Mucosa of rectum (tissue), 2 donors: ENCODE data around the gene ZNF516.

Experiments
- H3K27ac ChIP-seq, 2 donors: one replicate each; pipeline ENCODE4 v1.7.0; 2013; ENCODE audit warnings: inconsistent platforms in 2 of 2, low read depth in 2 of 2, low read length in 2 of 2
- H3K27me3 ChIP-seq, 2 donors: one replicate each; pipeline ENCODE4 v1.7.0; 2013; ENCODE audit warnings: low read length in 2 of 2; ENCODE audit not compliant: control insufficient read depth in 2 of 2, insufficient read depth in 2 of 2
- H3K36me3 ChIP-seq, 2 donors: one replicate each; pipeline ENCODE4 v1.7.0; 2013; ENCODE audit warnings: low read length in 2 of 2; ENCODE audit not compliant: control insufficient read depth in 2 of 2, insufficient read depth in 2 of 2
- H3K4me1 ChIP-seq, 2 donors: one replicate each; pipeline ENCODE4 v1.7.0; 2013; ENCODE audit warnings: low read length in 2 of 2, mild to moderate bottlenecking in 1 of 2; ENCODE audit not compliant: control insufficient read depth in 2 of 2, insufficient read depth in 2 of 2
- H3K4me3 ChIP-seq, 2 donors: one replicate each; pipeline ENCODE4 v1.7.0; 2013; ENCODE audit warnings: low read length in 2 of 2
- H3K9ac ChIP-seq, 2 donors: one replicate each; pipeline ENCODE4 v1.7.0; 2013; ENCODE audit warnings: low read length in 2 of 2, low read depth in 1 of 2, mild to moderate bottlenecking in 1 of 2
- H3K9me3 ChIP-seq, 2 donors: one replicate each; pipeline ENCODE4 v1.7.0; 2013; ENCODE audit warnings: low read length in 2 of 2; ENCODE audit not compliant: control insufficient read depth in 2 of 2
- donor health status: healthy.
- donor health status: Normal muscosa, but diverticular disease.

ZNF516 gene

DNA sequence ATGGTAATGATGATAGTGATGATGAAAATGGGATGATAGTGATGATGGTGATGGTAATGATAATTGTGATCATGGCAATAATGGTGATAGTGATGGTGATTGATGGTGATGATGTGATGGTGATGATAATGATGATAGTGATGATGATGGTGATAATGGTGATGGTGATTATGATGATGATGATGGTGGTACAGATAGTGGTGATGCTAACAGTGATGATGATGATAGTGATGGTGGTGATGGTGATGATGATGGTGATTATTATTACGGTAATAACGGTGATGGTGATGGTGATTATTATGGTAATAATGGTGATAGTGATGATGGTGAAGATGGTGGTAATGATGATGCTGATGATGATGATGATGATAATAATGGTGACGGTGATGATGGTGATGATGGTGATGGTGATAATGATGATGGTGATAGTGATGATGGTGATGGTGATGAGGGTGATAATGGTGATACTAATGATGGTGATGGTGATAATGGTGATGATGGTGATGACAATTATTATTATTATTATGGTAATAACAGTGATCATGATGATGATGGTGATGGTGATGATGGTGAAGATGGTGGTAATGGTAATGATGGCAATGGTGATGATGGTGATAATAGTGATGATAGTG, 151.0 kb downstream of the ZNF516 start:
- H3K27me3 ChIP-seq = no peaks in the 10 kb centered on the region
- no peak overlapping the region for H3K27ac ChIP-seq
- no peak overlapping the region for H3K9ac ChIP-seq
- H3K4me3 ChIP-seq = no peak overlapping the region
- peaks cover 2 to 5% of the 10 kb centered on the region in 2 donors for H3K4me1 ChIP-seq
- H3K9me3 ChIP-seq = no peaks in the 10 kb centered on the region
- no peaks in the 10 kb centered on the region for H3K36me3 ChIP-seq

DNA sequence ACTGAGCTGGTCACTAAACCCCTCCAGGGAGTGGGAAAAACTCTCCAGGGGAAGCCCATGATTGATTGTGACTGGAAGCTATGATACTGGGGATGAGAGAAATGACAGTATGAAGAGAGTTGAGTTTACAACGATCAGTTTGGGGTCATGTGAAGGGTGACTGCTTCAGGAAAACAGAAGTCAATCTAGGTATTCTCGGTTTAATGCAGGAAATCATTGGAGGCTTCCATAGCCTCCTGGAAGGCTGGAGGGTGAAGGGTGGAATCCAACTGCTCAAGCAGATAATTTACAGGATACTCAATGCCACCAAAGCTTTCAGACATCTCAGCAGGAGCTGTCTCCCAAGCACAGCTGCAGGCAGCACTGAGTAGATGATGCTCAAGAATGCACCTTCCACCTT, 154.6 kb downstream of the ZNF516 start:
- no peaks in the 10 kb centered on the region for H3K27me3 ChIP-seq
- no peaks in the 10 kb centered on the region for H3K36me3 ChIP-seq
- no peak overlapping the region for H3K9ac ChIP-seq
- no peaks in the 10 kb centered on the region for H3K9me3 ChIP-seq
- no peak overlapping the region for H3K4me3 ChIP-seq
- no peak overlapping the region for H3K27ac ChIP-seq
- no peaks in the 10 kb centered on the region for H3K4me1 ChIP-seq

DNA sequence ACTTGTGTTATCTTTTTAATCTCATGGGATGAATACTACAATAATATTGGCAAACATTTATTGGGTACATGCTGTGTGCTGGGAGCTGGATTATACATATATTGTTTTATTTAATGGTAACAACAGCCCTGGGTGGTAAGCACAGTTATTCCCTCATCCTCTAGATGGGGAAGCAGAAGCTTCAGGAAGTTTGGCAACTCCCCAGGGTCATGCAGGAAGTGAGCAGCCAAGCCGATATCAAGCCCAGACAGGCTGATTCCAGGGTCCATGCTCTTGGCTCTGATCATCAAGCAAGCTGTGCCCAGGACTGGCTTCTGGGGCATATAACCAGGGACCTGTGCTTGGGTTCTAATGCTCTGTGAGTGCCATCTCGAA, 155.8 kb downstream of the ZNF516 start:
- H3K27ac ChIP-seq = no peak overlapping the region
- H3K27me3 ChIP-seq = no peaks in the 10 kb centered on the region
- no peaks in the 10 kb centered on the region for H3K9me3 ChIP-seq
- H3K36me3 ChIP-seq = no peaks in the 10 kb centered on the region
- no peaks in the 10 kb centered on the region for H3K4me1 ChIP-seq
- H3K4me3 ChIP-seq = no peak overlapping the region
- H3K9ac ChIP-seq = no peak overlapping the region

DNA sequence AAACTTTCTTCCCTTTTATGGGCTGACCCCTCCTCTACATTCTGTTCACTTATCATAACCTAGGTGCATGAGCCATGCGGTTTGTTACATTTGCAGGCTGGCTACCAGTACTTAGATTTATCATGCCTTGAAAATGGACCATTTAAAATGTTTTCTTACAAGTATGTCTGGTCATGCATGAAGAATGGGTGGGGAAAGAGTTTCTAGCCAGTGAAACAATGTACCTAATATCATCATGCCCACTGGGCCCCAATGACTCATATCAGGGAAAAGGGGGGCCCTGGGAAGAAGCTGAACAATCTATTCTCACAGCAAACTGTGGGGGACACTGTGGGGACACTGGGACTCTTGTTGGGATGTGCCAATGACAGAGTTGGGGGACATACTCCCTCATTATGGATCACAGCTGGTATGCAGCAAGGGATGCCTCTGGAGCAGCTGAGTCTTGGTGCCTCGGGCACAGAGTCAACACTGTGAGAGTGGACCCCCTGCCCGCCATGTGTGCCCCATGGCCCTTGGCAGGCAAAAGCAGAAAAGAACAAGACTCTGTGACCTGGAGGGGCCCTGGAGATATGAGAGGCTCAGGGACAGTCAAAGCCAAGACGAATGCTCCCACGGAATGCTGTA, 156.3 kb downstream of the ZNF516 start:
- Histone ChIP-seq H3K9me3 (no peaks in the 10 kb centered on the region), H3K27ac (no peak overlapping the region), H3K4me3 (no peak overlapping the region), H3K9ac (no peak overlapping the region), H3K27me3 (no peaks in the 10 kb centered on the region), H3K4me1 (no peaks in the 10 kb centered on the region), H3K36me3 (no peaks in the 10 kb centered on the region)

DNA sequence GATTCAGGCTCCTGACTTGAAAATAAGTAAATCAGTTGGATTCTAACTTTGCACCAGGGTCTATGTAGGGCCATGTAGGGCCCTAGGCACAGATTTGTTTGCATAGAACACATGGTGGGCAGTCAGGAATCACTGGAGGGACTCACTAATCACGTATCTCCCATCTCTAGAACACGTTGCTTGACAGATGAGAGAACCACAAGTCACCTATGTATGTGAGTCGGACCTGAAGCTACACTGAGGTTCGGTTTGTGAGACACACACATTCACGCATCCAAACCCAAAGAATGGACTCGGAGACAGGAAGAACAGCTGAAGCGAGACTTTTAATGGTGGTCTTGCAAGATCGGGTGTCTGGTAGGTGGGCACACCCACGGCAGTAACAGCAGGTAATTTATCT, 157.0 kb downstream of the ZNF516 start:
- no peak overlapping the region for H3K4me3 ChIP-seq
- H3K36me3 ChIP-seq = no peaks in the 10 kb centered on the region
- H3K27me3 ChIP-seq = no peaks in the 10 kb centered on the region
- no peak overlapping the region for H3K27ac ChIP-seq
- no peaks in the 10 kb centered on the region for H3K9me3 ChIP-seq
- H3K4me1 ChIP-seq = no peaks in the 10 kb centered on the region
- no peak overlapping the region for H3K9ac ChIP-seq

DNA sequence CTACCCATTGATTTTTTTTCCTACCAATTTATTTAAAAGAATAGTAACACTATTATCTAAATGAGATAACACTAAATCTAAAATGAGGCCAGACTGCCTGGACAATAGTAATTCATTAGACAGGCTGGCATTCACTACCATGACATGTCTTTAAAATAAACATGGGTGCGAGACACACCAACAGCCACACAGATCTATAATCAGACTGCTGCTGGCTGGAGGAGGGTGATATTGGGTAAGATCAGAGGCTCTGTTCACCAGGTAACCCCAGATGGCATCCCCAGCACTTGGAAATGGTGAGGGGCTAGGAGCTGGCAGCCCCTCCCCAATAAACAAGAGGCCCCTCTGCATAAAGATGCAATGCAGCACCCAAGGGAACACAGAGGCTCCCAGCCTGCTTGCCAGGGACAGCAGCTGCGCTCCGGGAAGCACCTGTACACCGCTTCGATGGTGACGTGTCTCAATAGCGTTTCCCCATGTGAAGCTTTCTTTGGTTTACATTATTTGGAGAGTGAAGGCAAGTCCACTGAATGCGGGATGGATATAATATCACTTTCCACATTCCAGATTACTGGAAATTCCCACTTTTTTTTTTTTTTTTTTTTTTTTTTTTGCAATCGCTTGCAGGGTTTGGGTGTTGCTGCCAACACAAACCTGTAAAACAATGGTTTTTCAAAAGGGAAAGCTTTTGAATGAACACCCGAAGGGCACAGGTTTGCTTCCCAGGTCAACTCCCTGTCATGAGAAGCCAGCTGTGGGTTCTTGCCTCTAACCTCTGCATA, 159.0 kb downstream of the ZNF516 start:
- Histone ChIP-seq H3K27me3 (no peaks in the 10 kb centered on the region), H3K27ac (no peak overlapping the region), H3K9ac (no peak overlapping the region), H3K9me3 (no peaks in the 10 kb centered on the region), H3K4me3 (no peak overlapping the region), H3K36me3 (no peaks in the 10 kb centered on the region), H3K4me1 (no peaks in the 10 kb centered on the region)

DNA sequence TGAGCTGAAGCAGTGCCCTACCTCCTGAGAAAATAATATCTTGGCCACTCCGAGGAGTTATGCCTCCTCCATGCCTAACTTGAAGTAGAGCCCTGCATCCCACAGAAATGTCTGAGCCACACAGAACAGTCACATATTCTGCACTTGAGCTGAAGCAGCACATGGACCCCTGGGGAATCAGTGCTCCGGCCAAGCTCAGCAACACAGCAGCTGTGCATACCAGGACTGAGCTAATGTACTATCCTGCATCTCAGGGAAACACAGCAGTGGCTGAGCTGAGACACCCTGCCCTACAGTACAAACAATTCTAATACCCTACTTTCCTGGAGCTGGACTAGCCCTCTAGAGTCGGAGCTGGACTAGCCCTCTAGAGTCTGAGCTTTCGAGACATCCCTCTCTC, 166.9 kb downstream of the ZNF516 start:
- no peak overlapping the region for H3K27ac ChIP-seq
- no peak overlapping the region for H3K4me3 ChIP-seq
- H3K9me3 ChIP-seq = no peaks in the 10 kb centered on the region
- no peaks in the 10 kb centered on the region for H3K4me1 ChIP-seq
- no peak overlapping the region for H3K9ac ChIP-seq
- H3K27me3 ChIP-seq = no peaks in the 10 kb centered on the region
- H3K36me3 ChIP-seq = no peaks in the 10 kb centered on the region

DNA sequence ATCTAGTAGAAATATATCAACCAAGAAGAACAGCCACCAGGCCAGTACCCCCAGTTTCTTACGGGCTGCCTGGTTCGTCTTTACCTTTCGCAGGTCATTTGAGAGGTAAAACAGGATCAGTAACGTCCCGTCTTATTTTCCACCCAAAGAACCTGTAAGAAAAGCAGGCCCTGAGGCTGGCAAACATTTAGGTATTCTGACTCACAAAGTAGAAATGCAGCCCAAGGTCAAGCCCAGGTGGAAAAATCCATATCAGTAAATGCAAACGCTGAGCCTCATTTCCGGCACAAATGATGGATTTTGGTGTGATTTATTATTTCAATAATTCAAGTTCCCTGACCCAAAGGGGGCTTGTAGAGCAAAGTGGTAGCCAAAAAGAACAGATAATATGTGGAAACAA, 171.2 kb downstream of the ZNF516 start:
- Histone ChIP-seq H3K4me1 (no peaks in the 10 kb centered on the region), H3K36me3 (no peaks in the 10 kb centered on the region), H3K27me3 (no peaks in the 10 kb centered on the region), H3K27ac (no peak overlapping the region), H3K9me3 (no peaks in the 10 kb centered on the region), H3K9ac (no peak overlapping the region), H3K4me3 (no peak overlapping the region)

DNA sequence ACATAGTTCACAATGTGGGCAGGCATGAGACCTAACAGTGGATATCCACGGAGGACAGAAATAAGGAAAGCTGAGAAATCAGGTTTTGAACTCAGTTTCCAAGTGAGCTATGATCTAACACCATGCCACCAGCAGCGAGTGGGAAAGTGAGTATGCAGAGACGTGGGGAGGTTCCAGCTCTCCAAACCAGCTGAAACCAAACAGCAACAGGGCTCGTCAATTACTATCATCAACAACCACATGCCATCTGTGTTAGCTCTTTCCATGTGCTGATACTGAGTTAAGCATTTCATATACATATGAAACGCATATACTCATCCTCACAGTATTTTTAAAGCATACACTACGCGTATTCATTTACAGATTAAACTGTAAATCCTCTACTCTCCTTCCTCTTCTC, 172.4 kb downstream of the ZNF516 start:
- no peaks in the 10 kb centered on the region for H3K4me1 ChIP-seq
- H3K9me3 ChIP-seq = no peaks in the 10 kb centered on the region
- no peak overlapping the region for H3K4me3 ChIP-seq
- no peak overlapping the region for H3K9ac ChIP-seq
- H3K36me3 ChIP-seq = no peaks in the 10 kb centered on the region
- H3K27ac ChIP-seq = no peak overlapping the region
- H3K27me3 ChIP-seq = no peaks in the 10 kb centered on the region

DNA sequence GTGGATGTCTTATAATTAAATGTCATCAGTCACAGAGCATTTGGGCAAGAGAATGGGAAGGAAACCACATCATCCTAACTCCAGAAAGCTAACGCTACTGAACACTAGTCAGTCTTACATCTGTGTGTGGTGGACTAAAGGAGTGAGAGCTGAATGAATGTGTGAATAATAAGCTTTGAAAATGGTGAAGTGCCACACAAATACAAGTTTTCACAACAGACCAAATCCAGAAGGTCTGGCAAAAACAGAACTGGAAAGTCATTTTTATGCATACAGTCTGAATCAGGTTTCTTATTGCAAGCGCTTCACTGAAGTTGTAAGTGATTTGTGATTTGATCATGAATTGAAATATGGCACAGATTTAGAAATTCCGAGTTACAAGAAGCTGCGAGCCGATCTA, 175.7 kb downstream of the ZNF516 start:
- Histone ChIP-seq H3K27ac (no peak overlapping the region), H3K9me3 (no peaks in the 10 kb centered on the region), H3K4me3 (no peak overlapping the region), H3K36me3 (no peaks in the 10 kb centered on the region), H3K9ac (no peak overlapping the region), H3K4me1 (no peaks in the 10 kb centered on the region), H3K27me3 (no peaks in the 10 kb centered on the region)
